HG02798 (cell line): ENCODE measurements around the gene CUX1.
"Not testable (repeated sequence)": the region's sequence is repeated elsewhere in the genome, so short reads cannot be mapped to it uniquely, and the experiment has no call there.

Source experiments
- ATAC-seq: cut with Tn5 transposase; IDR thresholded peaks from one replicate; pipeline ENCODE4 v1.9.1; 2021; ENCODE audit warnings: mild to moderate bottlenecking; ENCODE audit not compliant: unreplicated experiment, poor library complexity

Gene CUX1

GRCh38 chr7:101924171-101924570, 106.7 kb downstream of the CUX1 start:
- ATAC-seq: no peak

- ATAC-seq: no peak
Observed at GRCh38 chr7:101926265-101926664, 108.8 kb downstream of the CUX1 start.

- ATAC-seq: no peak
Observed at GRCh38 chr7:101927389-101927788, 110.0 kb downstream of the CUX1 start.

GRCh38 chr7:101927802-101928201, 110.4 kb downstream of the CUX1 start:
- no peak for ATAC-seq

GRCh38 chr7:101929256-101929655, 111.8 kb downstream of the CUX1 start:
- ATAC-seq: no peak

- ATAC-seq: not testable (repeated sequence)
Observed at GRCh38 chr7:101929911-101930310, 112.5 kb downstream of the CUX1 start.

GRCh38 chr7:101932083-101932482, 114.7 kb downstream of the CUX1 start:
- no peak for ATAC-seq

GRCh38 chr7:101933028-101933427, 115.6 kb downstream of the CUX1 start:
- ATAC-seq: no peak

GRCh38 chr7:101933688-101934121, 116.3 kb downstream of the CUX1 start:
- no peak for ATAC-seq

GRCh38 chr7:101934618-101935017, 117.2 kb downstream of the CUX1 start:
- ATAC-seq: no peak

- ATAC-seq: no peak
Observed at GRCh38 chr7:101935521-101936141, 118.2 kb downstream of the CUX1 start.

GRCh38 chr7:101936223-101936610, 118.8 kb downstream of the CUX1 start:
- ATAC-seq: no peak

GRCh38 chr7:101936611-101937231, 119.3 kb downstream of the CUX1 start:
- ATAC-seq: no peak

- ATAC-seq: no peak
Observed at GRCh38 chr7:101937717-101938514, 120.5 kb downstream of the CUX1 start.

- ATAC-seq: no peak
Observed at GRCh38 chr7:101939136-101939695, 121.8 kb downstream of the CUX1 start.

GRCh38 chr7:101940151-101940550, 122.7 kb downstream of the CUX1 start:
- ATAC-seq: no peak

- ATAC-seq: no peak
Observed at GRCh38 chr7:101940830-101941229, 123.4 kb downstream of the CUX1 start.

GRCh38 chr7:101941481-101942383, 124.3 kb downstream of the CUX1 start:
- no peak for ATAC-seq

GRCh38 chr7:101942603-101943210, 125.3 kb downstream of the CUX1 start:
- ATAC-seq: no peak

GRCh38 chr7:101943306-101943705, 125.9 kb downstream of the CUX1 start:
- ATAC-seq: no peak
